IPS-NIHi7 (cell line): ENCODE measurements around the gene NOL3.
A peak's percentile ranks its signal among the peaks of the same experiment; 100 is the strongest.

Experiments used
- DNase-seq: peaks from one replicate; pipeline ENCODE4 v3.0.0; 2012; ENCODE audit warnings: mixed read lengths; ENCODE audit errors: extremely low spot score

The NOL3 gene

GRCh38 chr16:67170949-67171649 is 761 bp downstream of the NOL3 start:
- no peak for DNase-seq

DNA sequence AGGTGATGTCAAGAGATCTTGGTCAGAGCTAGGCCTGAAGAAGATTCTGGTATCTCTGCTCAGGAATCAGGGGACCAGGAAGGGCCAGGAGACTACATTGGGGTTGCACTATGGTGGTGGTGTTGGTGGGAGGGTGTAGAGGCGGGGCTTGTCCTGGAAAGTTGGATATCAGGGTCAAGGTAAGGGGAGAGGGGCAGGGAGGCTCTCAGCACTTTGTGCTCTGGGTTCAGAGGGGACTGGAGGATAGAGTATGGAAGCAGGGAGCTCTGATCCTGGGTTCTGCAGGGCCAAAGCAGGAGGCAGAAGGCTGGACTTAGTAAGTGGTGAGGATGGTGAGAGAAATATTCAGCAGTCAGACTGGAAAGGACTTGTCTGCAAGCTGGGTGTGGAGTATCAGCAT is 3.0 kb downstream of the NOL3 start:
- no peak for DNase-seq

DNA sequence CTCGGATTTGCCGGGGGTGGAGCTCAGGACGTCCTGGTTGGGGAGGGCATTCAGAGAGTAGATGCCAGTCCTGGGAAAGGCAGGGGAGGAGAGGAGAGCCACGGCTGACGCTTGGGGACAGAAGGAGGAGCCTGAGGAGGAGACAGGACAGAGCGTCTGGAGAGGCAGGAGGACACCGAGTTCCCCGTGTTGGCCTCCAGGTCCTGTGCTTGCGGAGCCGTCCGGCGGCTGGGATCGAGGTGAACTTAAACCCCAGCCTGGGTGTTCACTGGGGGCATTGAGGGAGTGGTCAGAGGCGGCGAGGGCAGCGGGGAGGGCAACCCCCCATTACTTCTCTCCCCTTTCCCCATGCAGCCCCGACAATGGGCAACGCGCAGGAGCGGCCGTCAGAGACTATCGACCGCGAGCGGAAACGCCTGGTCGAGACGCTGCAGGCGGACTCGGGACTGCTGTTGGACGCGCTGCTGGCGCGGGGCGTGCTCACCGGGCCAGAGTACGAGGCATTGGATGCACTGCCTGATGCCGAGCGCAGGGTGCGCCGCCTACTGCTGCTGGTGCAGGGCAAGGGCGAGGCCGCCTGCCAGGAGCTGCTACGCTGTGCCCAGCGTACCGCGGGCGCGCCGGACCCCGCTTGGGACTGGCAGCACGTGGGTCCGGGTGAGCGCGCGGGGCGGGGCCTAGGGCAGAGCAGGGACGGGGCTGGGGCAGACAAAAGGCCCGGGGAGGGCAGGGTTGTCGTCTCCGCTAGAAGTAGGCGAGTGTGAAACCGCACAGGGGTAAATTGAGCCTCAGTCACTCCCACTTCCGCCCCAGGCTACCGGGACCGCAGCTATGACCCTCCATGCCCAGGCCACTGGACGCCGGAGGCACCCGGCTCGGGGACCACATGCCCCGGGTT is 3.7 kb downstream of the NOL3 start:
- peak; percentile 50 for DNase-seq

DNA sequence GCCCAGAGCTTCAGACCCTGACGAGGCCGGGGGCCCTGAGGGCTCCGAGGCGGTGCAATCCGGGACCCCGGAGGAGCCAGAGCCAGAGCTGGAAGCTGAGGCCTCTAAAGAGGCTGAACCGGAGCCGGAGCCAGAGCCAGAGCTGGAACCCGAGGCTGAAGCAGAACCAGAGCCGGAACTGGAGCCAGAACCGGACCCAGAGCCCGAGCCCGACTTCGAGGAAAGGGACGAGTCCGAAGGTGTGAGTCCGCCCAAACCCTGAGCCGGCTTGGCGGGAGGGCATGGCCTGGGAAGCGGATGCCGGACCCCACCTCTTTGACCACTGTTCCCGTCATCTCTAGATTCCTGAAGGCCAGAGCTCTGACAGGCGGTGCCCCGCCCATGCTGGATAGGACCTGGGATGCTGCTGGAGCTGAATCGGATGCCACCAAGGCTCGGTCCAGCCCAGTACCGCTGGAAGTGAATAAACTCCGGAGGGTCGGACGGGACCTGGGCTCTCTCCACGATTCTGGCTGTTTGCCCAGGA is 4.4 kb downstream of the NOL3 start:
- no peak for DNase-seq

DNA sequence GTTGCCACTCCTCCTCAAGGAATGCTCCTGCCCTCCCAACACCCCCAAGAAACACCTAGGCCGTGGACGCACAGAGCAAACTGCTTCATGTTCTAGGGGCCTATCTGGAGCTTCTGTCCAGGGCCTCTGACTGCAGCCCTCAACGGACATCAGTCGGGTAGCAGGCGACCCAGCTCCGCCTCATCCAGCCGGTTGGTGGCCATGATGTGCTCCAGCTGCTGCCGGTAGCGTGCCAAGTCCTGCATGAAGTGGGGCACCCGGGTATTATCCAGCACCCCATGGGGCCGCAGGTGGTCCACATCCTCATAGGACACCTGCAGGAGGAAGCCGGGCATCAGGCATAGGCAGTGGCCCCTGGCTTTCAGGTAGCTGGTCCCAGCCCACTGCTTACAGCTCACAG is 6.3 kb downstream of the NOL3 start:
- no peak for DNase-seq

DNA sequence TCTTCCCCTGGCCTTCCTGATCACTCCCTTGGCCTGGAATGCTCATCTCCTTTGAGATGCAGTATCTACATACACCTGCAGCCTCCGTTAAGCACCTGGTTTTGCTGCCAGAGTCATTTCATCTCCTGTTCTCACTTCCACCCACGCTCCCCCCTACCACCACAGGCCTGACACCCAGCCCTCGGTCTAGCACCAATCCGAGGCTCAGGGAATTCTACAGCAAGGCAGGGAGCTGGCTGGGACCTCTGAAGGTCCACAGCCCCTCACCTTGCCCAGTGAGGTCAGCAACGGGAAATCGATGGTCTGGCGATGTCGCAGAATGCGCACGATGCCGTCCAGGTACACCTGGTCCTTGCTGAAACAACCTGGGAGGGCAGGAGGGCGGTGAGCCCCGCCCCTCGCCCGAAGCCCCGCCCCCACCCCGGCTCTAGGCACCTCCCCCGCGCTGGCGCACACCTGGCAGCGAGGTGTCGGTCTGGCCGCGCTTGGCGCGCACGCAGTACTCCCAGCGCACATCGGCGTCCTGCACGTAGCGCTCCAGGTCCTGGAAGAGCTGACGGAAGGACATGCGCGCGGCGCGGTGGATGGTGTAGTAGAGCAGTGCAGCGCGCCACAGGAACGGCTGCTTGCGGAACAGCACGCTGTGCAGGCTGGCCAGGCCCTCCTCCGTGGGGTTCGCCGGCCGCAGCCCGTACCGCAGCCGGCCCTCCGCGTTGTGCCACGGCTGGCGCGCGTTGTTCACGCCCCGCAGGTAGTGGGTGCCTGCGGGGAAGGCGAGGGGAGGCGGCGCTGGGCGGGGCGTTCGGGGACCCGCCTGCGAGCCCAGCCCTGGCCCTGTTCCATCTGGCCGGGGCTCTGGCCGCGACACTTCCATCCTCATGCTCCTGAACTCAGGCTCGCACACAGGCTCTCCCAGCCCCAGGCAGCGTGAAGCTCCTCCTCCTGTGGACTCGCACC is 7.7 kb downstream of the NOL3 start:
- DNase-seq: peak; percentile 91

DNA sequence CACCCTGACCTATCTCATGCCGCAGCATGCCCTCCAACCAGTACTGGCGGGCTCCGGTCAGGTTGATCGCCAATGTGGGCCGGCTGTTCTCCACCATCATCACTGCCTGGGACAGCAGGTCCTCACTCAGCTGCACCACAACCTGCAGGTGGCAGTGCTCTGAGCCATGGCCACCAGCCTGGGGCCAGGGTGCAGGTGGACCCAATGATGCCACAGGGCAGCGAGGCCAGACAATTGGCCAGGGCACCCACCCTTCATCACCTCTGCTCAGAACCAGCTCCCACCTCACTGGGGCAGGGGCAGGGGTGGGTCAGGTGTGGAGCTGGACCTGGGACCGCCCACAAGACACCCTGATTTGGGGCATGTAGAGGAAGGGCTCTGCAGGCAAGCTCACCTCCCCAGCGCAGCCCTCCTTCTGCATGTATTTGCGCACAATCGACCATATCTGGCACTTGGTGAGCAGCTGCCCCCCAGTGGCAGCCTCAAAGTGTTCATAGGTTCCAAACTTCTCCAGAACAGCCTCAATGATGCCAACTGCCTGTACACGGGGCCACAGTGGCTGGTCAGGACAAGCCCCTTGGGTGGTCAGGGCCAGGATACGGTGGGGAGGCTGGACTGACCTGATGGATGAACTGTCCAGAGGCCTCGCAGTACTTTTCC is 9.2 kb downstream of the NOL3 start:
- no peak for DNase-seq

GRCh38 chr16:67180166-67180565 is 9.8 kb downstream of the NOL3 start:
- no peak for DNase-seq

- no peak for DNase-seq
These were observed 11.0 kb downstream of the NOL3 start for GRCh38 chr16:67181346-67181745.

- DNase-seq: no peak
These were observed 11.9 kb downstream of the NOL3 start for GRCh38 chr16:67182288-67182687.

- no peak for DNase-seq
These were observed 12.9 kb downstream of the NOL3 start for GRCh38 chr16:67183284-67183626.

DNA sequence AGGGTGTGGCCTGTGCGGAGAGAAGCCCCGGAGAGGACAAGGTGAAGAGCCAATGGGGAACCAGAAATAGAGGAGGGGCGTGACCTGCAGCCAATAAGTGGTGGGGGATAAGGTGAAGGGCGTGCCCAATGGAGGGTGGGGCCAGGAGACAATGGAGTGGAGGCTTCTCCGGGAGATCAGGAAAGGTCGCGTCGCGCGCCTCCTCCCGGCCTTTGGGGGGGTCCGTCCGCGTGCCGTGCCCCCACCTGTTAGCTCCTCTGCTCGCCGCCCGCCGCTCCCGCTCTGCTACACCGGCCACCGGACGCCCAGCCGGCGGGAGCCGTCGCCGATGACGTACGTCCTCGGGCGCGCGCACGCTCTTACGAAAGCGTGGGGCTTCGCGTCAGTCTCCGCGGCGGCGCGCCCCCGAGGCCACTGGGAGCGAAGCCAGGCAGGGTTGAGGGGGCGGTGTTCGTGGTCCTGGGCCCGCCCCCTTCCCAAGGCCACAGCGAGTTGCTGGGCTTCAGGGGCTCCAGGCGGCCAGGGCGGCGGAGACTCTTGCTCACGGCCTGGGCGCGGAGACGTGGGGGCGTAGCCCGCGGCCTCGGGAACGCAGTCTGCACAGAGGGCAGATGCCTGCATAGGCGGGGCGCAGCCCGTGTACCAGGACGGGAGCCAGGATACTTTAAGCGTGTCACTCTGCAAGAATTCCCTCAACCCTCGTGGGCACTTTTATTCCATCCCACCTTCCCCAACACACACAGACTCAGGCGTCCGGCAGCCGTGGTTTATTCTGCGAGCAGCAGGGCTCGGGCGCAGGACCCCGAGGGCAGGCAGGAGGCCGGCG is 13.5 kb downstream of the NOL3 start, which contains the start of gene MATCAP1:
MATCAP1 (minus strand) TSS at position 337 of the 826 bp plus-strand sequence. CDS start 3,353 bp downstream, outside the sequence.
- peak; percentile 98 for DNase-seq

DNA sequence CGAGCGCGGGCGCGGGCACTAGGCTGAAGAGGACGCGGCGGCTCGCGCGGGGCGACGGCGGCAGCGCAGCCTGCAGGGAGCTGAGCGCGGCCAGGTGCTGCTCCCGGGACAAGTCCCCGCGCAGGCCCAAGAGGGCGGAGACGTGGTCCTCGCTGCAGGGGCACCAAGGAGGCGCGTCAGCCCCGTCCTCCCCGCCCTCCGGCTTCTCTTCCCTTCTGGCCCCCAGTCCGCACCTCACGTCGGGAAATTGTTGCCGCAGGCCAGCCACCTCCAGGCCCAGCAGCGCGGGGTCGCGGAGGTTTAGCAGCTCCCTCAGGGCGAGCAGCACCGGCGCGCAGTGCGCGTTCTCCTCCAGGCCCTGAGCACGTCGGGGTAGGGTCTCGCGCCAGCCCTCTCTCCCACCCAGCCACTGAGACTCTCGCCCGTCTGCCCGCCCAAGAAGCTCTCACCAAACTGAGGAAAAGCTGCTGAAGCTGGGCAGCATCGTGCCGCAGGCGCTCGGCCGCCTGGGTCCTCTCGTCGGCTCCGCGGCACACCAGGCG is 14.2 kb downstream of the NOL3 start:
- DNase-seq: no peak

DNA sequence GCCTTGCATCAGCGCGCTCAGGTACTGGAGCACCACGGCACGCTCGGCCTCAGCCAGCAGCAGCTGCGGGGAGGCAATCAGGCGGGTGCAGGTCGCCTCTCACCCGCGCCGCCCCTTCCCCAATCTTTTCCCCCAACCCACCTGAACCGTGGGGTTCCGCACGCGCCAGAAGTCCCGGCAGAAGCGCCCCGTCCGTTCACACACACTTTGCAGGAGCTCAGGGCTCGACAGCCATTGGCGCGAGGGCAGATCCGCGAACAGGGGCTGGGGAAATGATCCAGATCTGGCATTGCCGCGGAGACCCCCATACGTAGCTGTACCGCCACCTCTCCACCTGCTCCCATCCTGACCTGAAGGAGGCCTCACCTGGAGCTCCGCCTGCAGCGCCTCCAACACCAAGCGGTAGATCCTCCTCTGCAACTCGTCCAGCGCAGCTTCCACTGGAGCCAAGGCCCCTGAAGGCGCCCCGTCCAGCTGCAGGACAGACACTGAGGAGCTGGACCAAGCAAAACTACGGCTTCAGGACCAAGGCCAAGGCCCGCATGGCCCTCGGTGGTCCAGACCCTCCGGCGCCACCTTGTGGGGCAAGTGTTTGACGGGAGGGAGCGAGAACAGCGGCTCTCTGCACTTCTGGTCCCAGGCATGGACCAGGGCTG is 14.8 kb downstream of the NOL3 start:
- peak; percentile 79 for DNase-seq

- no peak for DNase-seq
These were observed 15.4 kb downstream of the NOL3 start for GRCh38 chr16:67185651-67186134.

- DNase-seq: no peak
These were observed 16.2 kb downstream of the NOL3 start for GRCh38 chr16:67186550-67186950.

DNA sequence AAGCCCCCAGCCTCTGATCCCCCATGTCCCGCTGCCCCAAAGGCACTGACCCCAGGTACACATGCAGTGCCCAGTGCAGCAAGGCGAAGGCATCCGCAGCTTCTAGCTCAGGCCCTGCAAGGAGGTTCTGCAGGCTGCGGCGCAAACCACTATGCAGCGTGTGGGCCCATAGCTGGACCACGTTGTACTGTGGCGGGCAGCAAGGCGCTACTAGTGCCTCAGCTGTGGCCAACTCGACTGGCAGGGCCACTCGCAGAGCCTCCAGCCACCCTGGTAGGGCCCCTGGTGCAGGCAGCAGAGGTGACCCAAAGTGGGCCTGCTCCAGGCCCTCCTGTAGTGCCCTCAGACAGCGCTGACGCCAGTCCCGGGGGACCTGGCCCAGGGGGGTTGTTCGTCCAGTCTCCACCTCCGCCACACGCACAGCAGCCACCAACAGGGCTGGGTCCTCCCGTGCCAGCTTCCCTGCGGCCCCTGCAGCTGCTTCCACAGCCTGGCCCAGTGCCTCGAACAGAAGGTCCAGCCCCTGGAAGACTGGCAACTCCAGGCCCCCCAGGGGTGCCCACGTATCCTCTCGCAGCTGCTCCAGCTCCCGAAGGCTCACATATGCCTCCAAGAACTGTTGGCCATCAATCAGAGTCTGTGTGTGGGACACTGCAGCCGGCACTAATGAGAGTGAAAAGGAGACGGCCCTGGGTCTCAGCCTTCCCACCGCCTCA is 17.0 kb downstream of the NOL3 start:
- DNase-seq: no peak

- no peak for DNase-seq
These were observed 18.0 kb downstream of the NOL3 start for GRCh38 chr16:67188323-67188722.

- DNase-seq: no peak
These were observed 18.5 kb downstream of the NOL3 start for GRCh38 chr16:67188798-67189197.
